Stimulated activated CD8-positive, alpha-beta memory T cell treated with anti-CD3 and anti-CD28 coated beads, Interleukin-2, amount 100 ng/mL, for 1 hour (primary cell): ENCODE data around the gene TMEM245.
"Not testable (repeated sequence)": the region's sequence is repeated elsewhere in the genome, so short reads cannot be mapped to it uniquely, and the experiment has no call there.

Experiments
- DNase-seq, 2 donors: peaks; one replicate each; pipeline ENCODE4 v3.0.0-alpha.2; 2020; ENCODE audit warnings: low read depth in 2 of 2

The TMEM245 gene

GRCh38 chr9:109132567-109133021 lies 12.8 kb upstream of the TMEM245 start:
- no peak for DNase-seq

GRCh38 chr9:109129470-109130197 lies 9.9 kb upstream of the TMEM245 start:
- DNase-seq: no peak

DNA sequence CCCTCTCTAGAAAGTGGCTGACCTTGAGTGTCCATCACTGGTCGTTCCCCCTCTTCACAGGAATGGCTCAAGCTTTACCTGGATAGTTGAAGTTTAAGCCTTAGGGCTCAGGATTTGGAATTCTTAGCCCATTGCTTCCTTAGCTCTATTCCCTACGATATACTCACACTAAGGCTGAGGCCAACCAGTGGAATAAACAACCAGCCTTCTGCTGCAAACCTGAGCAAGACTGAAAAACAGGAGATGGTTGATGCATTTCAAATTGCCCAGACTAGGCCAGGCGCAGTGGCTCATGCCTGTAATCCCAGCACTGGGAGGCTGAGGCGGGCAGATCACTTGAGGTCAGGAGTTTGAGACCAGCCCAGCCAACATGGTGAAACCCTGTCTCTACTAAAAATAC lies 6.9 kb upstream of the TMEM245 start:
- DNase-seq: not testable (repeated sequence)

DNA sequence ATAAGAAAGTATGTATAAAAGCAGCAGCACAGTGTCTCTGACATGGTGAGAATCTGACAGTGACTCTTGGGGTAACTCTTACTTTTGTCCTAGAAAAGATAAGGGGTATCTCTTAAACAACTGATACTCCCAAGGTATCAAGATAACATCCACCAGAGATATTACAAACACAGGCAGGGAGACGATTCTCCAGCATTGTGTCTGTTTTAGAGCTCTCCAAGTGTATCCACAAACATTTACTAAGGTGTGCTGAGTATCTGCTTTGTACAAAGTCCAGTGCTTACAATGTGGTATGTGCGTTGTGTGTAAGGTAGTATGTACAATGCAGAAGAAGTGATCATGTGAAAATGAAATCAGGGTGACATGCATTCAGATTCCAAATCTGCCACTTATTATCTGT lies 4.4 kb upstream of the TMEM245 start:
- no peak for DNase-seq

- no peak for DNase-seq
Measured at GRCh38 chr9:109122726-109123621, 3.2 kb upstream of the TMEM245 start.

- no peak for DNase-seq
Measured at GRCh38 chr9:109121232-109121796, 1.6 kb upstream of the TMEM245 start.

DNA sequence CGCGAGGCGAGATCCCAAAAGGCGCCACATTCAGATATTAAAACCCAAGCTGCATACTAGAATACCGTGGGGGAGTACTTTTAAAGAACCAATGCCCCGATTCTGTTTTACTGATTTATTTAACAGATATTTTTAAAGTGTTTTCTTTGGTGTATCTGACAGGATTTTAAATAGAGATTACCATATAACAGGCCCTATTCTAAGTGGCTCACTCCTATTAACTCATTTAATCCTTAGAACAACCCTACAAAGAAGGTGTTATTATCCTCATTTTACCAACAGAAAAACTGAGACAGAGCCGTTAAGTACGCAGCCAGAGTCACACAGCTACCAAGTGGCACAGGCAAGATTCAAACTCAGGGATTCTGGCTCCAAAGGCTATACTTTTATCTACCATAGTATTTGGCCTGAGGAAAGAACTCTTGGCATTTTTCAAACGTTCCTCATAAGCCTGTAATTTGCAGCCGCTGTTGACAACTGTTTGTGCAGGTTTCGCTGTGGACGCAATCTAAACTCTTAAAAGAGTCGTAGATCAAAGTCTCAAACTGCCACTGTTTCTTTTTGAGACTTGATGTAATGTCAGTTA lies 550 bp upstream of the TMEM245 start:
- DNase-seq: no peak

DNA sequence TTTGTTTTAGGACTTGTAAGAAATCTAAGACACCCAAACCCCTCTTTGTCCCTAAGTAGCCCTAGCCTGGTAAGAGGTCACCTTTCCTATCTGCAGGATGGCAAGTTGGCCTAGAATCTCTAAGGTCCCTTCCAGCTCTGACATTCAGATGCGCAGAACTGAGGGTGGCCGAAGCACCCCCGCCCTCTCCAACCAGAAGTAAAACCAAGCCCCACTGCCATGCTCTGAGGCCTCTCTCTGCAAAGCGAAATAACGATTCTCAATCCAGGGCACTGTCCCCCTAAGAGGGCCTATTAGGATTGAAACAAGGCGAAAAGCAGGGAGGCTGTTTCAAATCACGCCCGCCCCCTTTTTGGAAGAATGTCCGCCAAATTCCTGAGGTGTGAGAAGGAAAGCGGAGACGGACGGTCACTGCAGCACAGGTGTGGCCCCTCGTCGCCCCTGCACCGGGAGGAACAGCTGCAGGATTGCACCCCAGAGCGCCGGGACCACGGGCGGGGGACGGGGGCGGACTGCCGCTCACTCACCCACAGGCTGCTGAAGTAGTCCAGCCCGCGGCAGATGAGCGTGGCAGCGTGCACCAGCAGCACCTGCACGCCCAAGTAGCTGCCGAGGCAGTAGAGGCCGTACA lies 824 bp downstream of the TMEM245 start:
- DNase-seq: no peak

DNA sequence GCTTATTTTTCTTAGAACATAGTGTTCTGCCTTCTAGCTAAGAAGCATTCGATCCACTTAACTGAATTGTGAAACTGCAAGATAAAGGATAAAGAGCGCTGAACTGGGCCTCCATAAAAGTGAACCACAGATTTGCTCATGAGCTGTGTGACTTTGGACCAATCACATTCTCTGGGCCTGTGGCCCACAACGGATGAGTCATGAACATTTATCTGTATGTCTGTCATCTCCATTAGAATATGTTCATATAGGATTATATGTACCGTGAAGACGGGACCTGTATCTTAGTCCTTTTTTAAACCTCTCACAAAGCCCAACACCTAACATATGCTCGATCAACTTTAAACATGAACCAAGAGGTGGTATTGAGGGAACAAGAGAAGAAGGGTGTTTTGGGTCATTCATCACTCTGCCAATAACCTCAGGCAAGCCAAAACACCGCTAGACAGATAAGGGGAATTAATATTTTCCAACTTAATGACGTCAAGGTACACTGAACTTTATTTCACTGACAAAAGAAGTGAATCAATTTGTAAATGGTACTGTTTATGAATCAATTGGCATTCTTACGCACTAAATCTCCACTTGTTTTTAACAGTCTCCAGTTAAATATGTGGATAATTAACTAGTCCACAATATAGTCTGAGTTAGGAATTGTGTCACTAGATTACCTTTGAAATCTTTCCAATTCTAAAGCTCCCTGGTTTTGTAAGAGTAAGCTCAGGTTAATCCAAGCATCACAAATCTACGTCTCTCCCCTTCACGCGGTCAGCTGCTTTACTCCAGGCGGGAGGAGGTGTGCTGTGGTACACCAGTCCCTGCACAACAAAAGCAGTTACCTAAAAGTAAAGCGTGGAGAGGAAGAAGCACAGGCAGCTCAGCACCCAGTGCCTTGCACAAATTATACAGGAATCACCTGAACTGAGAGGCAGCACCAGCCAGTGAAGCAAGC lies 1.6 kb downstream of the TMEM245 start:
- peak in 1 of 2 donors; percentile 21 for DNase-seq

DNA sequence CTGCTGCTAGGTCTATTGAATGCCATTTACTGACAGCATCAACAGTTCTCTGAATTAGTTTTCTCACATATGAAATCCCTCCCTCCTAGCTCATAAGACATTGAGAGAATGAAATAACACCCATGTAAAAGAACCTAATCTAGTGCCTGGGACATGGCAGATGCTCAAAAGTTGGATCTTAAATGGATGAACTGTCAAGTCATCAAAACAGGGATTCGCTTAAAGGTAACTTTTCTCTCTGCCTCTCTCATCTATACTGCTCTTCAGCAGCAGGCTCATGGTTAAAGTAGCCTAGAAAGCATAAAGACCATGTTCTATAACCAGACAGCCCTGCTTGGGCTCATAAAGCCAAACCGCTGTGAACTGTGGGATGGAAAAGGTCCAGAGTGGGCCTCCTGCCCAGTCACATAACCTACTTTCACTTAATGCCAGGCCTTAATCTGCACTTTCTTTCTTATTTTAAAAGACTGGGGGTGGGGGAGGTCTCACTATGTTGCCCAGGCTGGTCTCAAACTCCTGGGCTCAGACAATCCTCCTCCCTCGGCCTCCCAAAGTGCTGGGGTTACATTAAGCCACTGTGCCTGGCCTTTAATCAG lies 3.7 kb downstream of the TMEM245 start:
- no peak for DNase-seq

DNA sequence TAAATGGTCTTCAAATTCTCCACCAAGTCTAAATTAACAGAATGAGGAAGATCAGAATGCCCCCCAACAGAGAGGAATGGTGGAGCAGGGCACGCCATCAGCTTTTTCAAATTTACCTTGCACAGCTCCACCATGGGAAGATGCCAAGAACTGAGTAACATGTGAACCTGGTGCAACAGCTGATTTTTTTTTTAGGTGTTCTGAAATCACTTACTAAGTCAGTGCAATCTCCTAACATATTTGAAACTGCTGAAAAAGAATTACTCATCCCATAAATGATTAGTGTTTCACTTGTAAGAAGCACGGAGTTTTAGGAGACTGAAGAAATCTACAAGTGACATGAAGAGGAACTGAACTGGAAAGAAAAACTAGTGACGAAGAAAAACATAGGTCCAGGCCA lies 5.1 kb downstream of the TMEM245 start:
- no peak for DNase-seq

GRCh38 chr9:109113892-109114609 lies 5.7 kb downstream of the TMEM245 start:
- DNase-seq: no peak

- DNase-seq: no peak
Measured at GRCh38 chr9:109113254-109113653, 6.5 kb downstream of the TMEM245 start.

DNA sequence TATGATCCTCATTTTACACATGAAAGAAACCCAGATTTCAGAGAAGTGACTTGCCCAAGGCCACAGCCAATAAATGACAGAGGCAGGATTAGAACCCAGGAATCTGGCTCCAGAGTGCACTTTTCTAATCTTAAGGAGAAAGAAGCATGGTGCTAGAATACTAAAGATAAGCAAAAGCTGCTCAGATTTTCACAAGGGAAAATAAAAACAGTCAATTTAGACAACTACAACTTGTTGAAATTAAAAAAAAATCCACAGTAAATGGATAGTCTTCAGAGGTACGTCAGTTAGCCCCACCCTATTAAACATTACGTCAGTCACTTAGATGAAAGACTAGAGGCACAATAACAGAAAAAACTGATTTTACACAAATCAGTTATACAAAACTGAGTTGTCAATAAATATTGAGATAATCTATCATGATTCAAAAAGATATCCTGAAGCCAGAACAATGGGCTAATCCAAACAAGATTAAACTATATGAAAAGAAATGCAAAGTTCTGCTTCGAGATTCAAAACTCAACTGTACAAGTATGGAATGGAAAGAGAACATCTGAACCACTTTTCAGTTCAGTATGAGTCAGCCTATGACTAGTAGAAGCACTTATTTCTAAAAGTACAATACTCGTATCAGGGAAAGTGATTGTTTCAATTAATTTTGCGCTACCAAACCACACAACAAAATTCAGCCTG lies 9.3 kb downstream of the TMEM245 start:
- no peak for DNase-seq

- no peak for DNase-seq
Measured at GRCh38 chr9:109109967-109110328, 9.8 kb downstream of the TMEM245 start.

DNA sequence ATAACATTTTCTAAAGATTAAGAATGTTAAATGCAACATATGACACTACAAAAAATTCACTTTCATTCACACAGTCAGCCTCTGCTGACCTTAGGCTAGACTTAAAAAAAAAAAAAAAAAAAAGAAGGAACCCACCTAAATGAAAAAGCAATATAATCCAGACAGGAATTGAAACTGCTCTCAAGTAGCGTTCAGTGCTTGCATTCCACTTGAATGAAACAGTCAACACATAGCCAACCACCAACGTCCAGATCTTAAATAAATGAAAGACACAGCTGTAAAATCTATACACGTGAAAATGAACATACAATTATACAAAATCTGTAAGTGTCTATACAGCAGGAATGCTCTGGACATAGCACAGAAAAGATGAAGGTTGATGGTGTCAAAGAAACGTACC lies 11.4 kb downstream of the TMEM245 start:
- DNase-seq: no peak

DNA sequence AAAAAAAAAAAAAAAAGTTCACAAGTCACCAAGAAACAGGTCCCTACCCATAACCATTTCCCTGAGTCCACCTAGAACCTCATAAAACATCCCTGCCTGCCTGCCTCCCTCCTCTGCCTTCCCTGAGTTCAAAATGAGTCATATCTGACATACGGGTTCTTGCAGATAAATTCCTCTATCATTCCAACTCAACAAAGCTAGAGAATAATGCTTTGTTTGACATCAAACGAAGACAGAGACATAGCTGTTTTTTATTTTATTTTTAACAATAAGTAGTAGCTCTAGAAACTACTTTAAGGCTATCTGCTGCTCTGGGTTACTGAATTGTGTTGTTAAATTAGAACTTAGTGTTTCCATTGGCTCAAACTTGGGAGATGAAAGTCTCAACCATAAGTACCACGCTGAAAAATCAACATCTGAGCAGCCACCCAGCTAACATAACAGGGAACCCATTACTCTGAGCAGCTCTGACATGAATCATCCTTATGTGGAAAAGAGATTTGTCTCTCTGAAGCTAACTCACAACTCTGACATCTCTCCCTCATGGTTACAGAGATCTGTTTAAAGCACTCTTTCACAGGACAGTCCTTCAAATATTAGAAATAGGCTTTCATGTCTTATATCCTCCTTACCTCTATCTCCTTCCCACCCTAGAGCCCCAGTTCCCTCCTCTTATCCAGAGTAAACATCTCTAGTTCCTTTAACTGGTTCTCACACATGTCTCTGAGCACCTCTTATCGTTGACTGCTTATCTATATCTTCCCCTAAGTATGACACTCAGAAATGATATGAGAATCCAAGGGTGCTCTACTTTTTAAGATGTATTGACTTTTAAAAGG lies 12.1 kb downstream of the TMEM245 start:
- no peak for DNase-seq

DNA sequence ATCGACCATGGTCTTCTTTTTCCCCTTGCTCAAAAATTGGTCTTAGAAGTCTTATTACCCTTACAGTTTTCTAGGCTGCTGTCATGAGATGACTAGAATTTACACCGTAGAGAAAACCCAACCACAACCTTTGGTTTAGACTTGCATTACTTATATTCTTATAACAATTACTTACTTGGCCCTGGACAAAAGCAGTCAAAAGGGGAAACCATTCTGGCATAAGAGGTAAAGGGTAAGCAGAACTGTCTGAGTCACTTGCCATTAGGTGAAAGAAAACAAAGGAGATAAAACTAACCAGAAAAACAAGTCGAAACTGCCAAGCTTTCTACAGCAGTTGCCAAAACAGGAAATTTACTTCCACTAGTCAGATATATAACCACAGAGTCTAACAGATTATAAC lies 17.9 kb downstream of the TMEM245 start:
- DNase-seq: no peak
